ENCODE data around the gene CELF4. TPM values are rescaled to one million over a fixed set of nuclear protein-coding genes. Genes with fewer than 3 reads are reported as not detected.
A peak's percentile ranks its signal among the peaks of the same experiment; 100 is the strongest.

Gene CELF4
- total and polyA plus RNA-seq, 2 donors = 0.79 TPM

DNA sequence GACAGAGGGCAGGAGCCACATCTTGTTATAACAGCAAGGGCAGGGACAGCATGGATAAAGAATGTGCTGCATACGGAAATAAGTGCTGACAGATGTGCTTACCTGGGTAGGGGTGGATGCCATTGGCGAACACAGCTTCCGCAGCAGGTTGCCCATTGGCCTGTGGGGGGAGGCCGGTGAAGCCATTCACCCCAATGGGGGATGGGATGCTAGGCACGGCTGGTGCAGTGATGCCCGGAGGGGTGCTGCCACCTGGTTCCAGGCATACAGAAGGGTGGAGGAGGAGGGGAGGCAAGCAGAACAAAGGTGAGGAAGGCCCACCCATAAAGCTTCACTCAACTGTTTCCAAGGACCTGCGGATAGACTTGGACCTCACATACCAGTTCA, 294.9 kb downstream of the CELF4 start:
- WGBS = 83% methylated on average over 7 of the region's 7 CpGs
- H3K4me1 ChIP-seq (ENCODE audit: insufficient read depth) = no peaks in the 10 kb centered on the region
- H3K27ac ChIP-seq (ENCODE audit: low read depth) = no peak overlapping the region
- DNase-seq (ENCODE audit: extremely low spot score) = no peak
- no peaks in the 10 kb centered on the region for H3K36me3 ChIP-seq (ENCODE audit: insufficient read depth)
- no peak overlapping the region for H3K4me3 ChIP-seq (ENCODE audit: low read depth, low read length)

DNA sequence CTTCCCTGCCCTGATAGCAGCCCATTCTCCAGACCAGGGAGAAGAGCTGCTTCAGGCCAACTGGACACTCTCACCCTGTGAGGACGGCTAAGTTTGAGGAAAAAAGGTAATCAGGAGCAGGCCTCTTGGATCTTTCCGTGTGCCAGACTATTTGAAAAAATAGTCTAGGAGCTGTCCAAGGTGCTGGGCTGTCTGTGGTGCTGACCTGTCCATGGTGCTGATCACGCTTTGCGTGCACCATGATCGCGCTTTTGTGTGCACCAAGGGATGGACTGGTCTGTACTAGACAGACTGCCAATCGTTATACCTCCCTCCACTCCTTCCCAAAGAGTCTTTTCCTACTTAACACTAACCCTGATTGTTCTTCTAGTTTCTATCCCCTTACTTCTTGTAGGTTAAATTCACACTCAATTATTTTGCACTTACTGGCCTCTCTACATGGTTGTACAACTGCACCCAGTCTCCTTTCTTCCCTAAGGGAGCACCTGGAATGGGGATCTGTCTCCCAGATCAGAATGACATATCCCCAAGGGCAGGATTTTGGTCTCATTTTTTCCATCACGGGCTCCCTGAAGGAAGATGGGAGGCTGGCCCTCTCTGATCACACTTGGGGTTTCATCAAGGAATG, 295.4 kb downstream of the CELF4 start:
- no peak overlapping the region for H3K4me3 ChIP-seq (ENCODE audit: low read depth, low read length)
- H3K27ac ChIP-seq (ENCODE audit: low read depth) = no peak overlapping the region
- no peaks in the 10 kb centered on the region for H3K4me1 ChIP-seq (ENCODE audit: insufficient read depth)
- no peak for DNase-seq (ENCODE audit: extremely low spot score)
- WGBS = 17% methylated on average over 8 of the region's 8 CpGs
- H3K36me3 ChIP-seq (ENCODE audit: insufficient read depth) = no peaks in the 10 kb centered on the region

DNA sequence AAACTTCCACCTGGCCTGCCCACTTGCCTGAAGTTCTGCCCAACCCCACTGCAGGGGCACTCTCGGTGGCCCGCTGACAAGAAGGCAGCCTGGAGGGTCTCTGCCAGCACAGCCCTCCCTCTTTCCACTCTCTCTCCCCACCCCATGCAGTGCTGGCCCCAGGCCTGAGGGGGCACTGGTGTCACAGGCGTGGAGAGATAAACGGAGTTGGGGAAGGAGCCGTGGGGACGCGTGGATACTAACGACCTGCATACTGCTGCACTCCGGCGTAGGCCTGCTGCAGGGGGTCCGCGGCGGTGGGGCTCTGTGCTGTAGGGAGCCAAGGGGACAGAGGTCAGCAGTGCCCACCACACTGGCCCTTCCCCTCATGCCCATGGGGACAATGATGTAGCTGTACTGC, 299.3 kb downstream of the CELF4 start:
- H3K4me3 ChIP-seq (ENCODE audit: low read depth, low read length) = no peak overlapping the region
- H3K27ac ChIP-seq (ENCODE audit: low read depth) = no peak overlapping the region
- DNase-seq (ENCODE audit: extremely low spot score) = no peak
- WGBS = 28% methylated on average over 13 of the region's 13 CpGs
- H3K36me3 ChIP-seq (ENCODE audit: insufficient read depth) = no peaks in the 10 kb centered on the region
- no peaks in the 10 kb centered on the region for H3K4me1 ChIP-seq (ENCODE audit: insufficient read depth)

- Histone ChIP-seq H3K4me1 (ENCODE audit: insufficient read depth) (no peaks in the 10 kb centered on the region), H3K4me3 (ENCODE audit: low read depth, low read length) (no peak overlapping the region), H3K36me3 (ENCODE audit: insufficient read depth) (no peaks in the 10 kb centered on the region), H3K27ac (ENCODE audit: low read depth) (no peak overlapping the region)
- no peak for DNase-seq (ENCODE audit: extremely low spot score)
- 49% methylated on average over 2 of the region's 2 CpGs for WGBS
These were observed 300.2 kb downstream of the CELF4 start for GRCh38 chr18:37265382-37265781.

DNA sequence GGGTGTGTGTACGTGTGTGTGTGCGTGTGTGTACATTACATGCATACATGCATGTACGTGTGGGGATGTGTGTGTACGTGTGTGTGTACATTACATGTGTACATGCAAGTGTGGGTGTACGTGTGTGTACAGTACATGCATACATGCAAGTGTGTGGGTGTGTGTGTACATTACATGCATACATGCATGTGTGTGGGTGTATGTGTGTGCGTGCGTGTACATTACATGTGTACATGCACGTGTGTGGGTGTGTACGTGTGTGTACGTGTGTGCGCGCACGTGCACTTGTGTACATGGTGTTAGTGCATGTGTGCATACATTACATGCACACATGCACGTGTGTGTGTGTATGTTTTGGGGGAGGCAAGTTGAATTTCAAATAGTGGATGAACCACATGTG, 300.6 kb downstream of the CELF4 start:
- no peak overlapping the region for H3K4me3 ChIP-seq (ENCODE audit: low read depth, low read length)
- 89% methylated on average over 14 of the region's 14 CpGs for WGBS
- H3K36me3 ChIP-seq (ENCODE audit: insufficient read depth) = no peaks in the 10 kb centered on the region
- no peak for DNase-seq (ENCODE audit: extremely low spot score)
- H3K27ac ChIP-seq (ENCODE audit: low read depth) = no peak overlapping the region
- H3K4me1 ChIP-seq (ENCODE audit: insufficient read depth) = no peaks in the 10 kb centered on the region

- Histone ChIP-seq H3K27ac (ENCODE audit: low read depth) (no peak overlapping the region), H3K4me1 (ENCODE audit: insufficient read depth) (no peaks in the 10 kb centered on the region), H3K36me3 (ENCODE audit: insufficient read depth) (no peaks in the 10 kb centered on the region), H3K4me3 (ENCODE audit: low read depth, low read length) (no peak overlapping the region)
- DNase-seq (ENCODE audit: extremely low spot score) = no peak
- WGBS = 85% methylated on average over 8 of the region's 8 CpGs
These were observed 303.6 kb downstream of the CELF4 start for GRCh38 chr18:37261988-37262387.

- Histone ChIP-seq H3K4me1 (ENCODE audit: insufficient read depth) (no peaks in the 10 kb centered on the region), H3K4me3 (ENCODE audit: low read depth, low read length) (no peak overlapping the region), H3K27ac (ENCODE audit: low read depth) (no peak overlapping the region), H3K36me3 (ENCODE audit: insufficient read depth) (no peaks in the 10 kb centered on the region)
- WGBS = 81% methylated on average over 11 of the region's 11 CpGs
- no peak for DNase-seq (ENCODE audit: extremely low spot score)
These were observed 304.3 kb downstream of the CELF4 start for GRCh38 chr18:37261246-37261840.

- no peak overlapping the region for H3K27ac ChIP-seq (ENCODE audit: low read depth)
- no peak overlapping the region for H3K4me3 ChIP-seq (ENCODE audit: low read depth, low read length)
- 78% methylated on average over 10 of the region's 10 CpGs for WGBS
- H3K4me1 ChIP-seq (ENCODE audit: insufficient read depth) = no peaks in the 10 kb centered on the region
- H3K36me3 ChIP-seq (ENCODE audit: insufficient read depth) = no peaks in the 10 kb centered on the region
- no peak for DNase-seq (ENCODE audit: extremely low spot score)
These were observed 305.1 kb downstream of the CELF4 start for GRCh38 chr18:37260367-37261093.

GRCh38 chr18:37259711-37260110, 305.9 kb downstream of the CELF4 start:
- Histone ChIP-seq H3K36me3 (ENCODE audit: insufficient read depth) (no peaks in the 10 kb centered on the region), H3K4me1 (ENCODE audit: insufficient read depth) (no peaks in the 10 kb centered on the region), H3K4me3 (ENCODE audit: low read depth, low read length) (no peak overlapping the region), H3K27ac (ENCODE audit: low read depth) (no peak overlapping the region)
- DNase-seq (ENCODE audit: extremely low spot score) = no peak
- 66% methylated on average over 5 of the region's 5 CpGs for WGBS

GRCh38 chr18:37258819-37259218, 306.8 kb downstream of the CELF4 start:
- H3K4me3 ChIP-seq (ENCODE audit: low read depth, low read length) = no peak overlapping the region
- H3K36me3 ChIP-seq (ENCODE audit: insufficient read depth) = no peaks in the 10 kb centered on the region
- H3K27ac ChIP-seq (ENCODE audit: low read depth) = no peak overlapping the region
- H3K4me1 ChIP-seq (ENCODE audit: insufficient read depth) = no peaks in the 10 kb centered on the region
- DNase-seq (ENCODE audit: extremely low spot score) = no peak
- WGBS = 46% methylated on average over 11 of the region's 11 CpGs

GRCh38 chr18:37258131-37258530, 307.5 kb downstream of the CELF4 start:
- no peak overlapping the region for H3K4me3 ChIP-seq (ENCODE audit: low read depth, low read length)
- H3K4me1 ChIP-seq (ENCODE audit: insufficient read depth) = no peaks in the 10 kb centered on the region
- 31% methylated on average over 9 of the region's 9 CpGs for WGBS
- H3K27ac ChIP-seq (ENCODE audit: low read depth) = no peak overlapping the region
- DNase-seq (ENCODE audit: extremely low spot score) = no peak
- no peaks in the 10 kb centered on the region for H3K36me3 ChIP-seq (ENCODE audit: insufficient read depth)

- no peak for DNase-seq (ENCODE audit: extremely low spot score)
- H3K4me1 ChIP-seq (ENCODE audit: insufficient read depth) = no peaks in the 10 kb centered on the region
- no peaks in the 10 kb centered on the region for H3K36me3 ChIP-seq (ENCODE audit: insufficient read depth)
- H3K27ac ChIP-seq (ENCODE audit: low read depth) = no peak overlapping the region
- H3K4me3 ChIP-seq (ENCODE audit: low read depth, low read length) = no peak overlapping the region
- WGBS = 69% methylated on average over 12 of the region's 12 CpGs
These were observed 310.6 kb downstream of the CELF4 start for GRCh38 chr18:37254973-37255372.

- peak overlapping the region; percentile 37 for H3K4me3 ChIP-seq (ENCODE audit: low read depth, low read length)
- DNase-seq (ENCODE audit: extremely low spot score) = no peak
- H3K27ac ChIP-seq (ENCODE audit: low read depth) = no peak overlapping the region
- no peaks in the 10 kb centered on the region for H3K4me1 ChIP-seq (ENCODE audit: insufficient read depth)
- no peaks in the 10 kb centered on the region for H3K36me3 ChIP-seq (ENCODE audit: insufficient read depth)
- WGBS = 5% methylated on average over 49 of the region's 49 CpGs
These were observed 311.3 kb downstream of the CELF4 start for GRCh38 chr18:37254236-37254754.

All from urinary bladder (tissue), 4 donors.